ENCODE results near the gene CHD5.

Gene CHD5

DNA sequence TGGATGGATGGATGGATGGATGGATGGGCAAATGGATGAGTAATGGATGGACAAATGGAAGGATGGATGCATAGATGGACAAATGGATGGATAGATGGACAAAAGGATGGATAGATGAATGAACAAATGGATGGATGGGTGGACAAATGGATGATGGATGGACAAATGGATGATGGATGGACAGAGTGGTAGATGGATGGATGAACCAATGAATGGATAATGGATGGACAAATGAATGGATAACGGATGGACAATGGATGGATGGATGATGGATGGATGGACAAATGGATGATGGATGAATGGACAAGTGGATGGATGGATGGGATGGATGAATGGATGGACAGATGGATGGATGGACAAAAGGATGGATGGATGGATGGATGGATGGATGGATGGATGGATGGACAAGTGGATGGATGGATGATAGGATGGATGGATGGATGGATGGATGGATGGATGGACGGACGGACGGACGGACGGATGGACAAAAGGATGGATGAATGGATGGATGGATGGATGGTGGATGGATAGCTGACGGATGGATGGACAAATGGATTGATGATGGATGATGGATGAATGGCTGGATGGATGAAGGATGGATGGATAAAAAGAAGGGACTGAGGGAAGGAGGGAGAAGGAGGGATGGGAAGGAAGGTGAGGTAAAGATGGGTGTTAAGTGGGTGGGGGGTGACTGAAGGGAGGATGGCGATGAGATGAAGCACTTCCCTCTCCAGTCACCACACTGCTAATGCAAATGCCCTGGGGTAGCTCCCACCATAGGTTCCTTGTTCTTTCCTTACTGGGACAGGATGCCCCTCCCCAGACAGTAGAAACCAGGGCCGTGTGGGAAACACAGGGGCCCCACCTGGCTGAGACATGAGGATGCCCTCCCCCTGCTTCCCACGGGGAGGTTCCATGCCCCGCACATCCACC lies 29.8 kb downstream of the CHD5 start:
- H3K4me1 ChIP-seq: no peaks in the 10 kb centered on the region
- no peak overlapping the region for H3K9ac ChIP-seq
- H3K4me3 ChIP-seq (ENCODE audit: low read depth, low read length): no peak overlapping the region
- no peak overlapping the region for H2AFZ ChIP-seq
- no peak overlapping the region for H3K4me2 ChIP-seq (ENCODE audit: low read length)
- H3K27me3 ChIP-seq (ENCODE audit: control insufficient read depth, insufficient read depth, low read length): no peaks in the 10 kb centered on the region
- no peaks in the 10 kb centered on the region for H3K9me3 ChIP-seq (ENCODE audit: control insufficient read depth, low read length)
- TF ChIP-seq, protein P1, sequence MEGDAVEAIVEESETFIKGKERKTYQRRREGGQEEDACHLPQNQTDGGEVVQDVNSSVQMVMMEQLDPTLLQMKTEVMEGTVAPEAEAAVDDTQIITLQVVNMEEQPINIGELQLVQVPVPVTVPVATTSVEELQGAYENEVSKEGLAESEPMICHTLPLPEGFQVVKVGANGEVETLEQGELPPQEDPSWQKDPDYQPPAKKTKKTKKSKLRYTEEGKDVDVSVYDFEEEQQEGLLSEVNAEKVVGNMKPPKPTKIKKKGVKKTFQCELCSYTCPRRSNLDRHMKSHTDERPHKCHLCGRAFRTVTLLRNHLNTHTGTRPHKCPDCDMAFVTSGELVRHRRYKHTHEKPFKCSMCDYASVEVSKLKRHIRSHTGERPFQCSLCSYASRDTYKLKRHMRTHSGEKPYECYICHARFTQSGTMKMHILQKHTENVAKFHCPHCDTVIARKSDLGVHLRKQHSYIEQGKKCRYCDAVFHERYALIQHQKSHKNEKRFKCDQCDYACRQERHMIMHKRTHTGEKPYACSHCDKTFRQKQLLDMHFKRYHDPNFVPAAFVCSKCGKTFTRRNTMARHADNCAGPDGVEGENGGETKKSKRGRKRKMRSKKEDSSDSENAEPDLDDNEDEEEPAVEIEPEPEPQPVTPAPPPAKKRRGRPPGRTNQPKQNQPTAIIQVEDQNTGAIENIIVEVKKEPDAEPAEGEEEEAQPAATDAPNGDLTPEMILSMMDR (IDR thresholded peaks at IDR 0.05): no peak
- H3K36me3 ChIP-seq (ENCODE audit: control insufficient read depth, insufficient read depth, low read length): no peaks in the 10 kb centered on the region
- no peak overlapping the region for H3K27ac ChIP-seq
- H3K79me2 ChIP-seq: no peaks in the 10 kb centered on the region

DNA sequence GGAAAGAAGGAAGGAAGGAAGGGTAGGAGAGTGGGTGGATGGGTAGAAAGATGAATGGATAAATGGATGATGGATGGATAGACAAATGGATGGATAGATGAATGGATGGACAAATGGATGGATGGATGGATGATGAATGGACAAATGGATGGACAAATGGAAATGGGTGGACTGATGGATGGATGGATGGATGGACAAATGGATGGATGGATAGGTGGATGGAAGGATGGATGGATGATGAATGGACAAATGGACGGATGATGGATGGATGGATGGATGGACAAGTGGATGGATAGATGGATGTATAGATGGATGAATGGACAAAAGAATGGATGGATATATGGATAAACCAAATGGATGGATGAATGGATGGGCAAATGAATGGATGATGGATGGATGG lies 30.5 kb downstream of the CHD5 start:
- H2AFZ ChIP-seq: no peak overlapping the region
- H3K27ac ChIP-seq: no peak overlapping the region
- H3K4me2 ChIP-seq (ENCODE audit: low read length): no peak overlapping the region
- no peaks in the 10 kb centered on the region for H3K27me3 ChIP-seq (ENCODE audit: control insufficient read depth, insufficient read depth, low read length)
- H3K9ac ChIP-seq: no peak overlapping the region
- no peaks in the 10 kb centered on the region for H3K79me2 ChIP-seq
- H3K36me3 ChIP-seq (ENCODE audit: control insufficient read depth, insufficient read depth, low read length): no peaks in the 10 kb centered on the region
- H3K4me1 ChIP-seq: no peaks in the 10 kb centered on the region
- H3K9me3 ChIP-seq (ENCODE audit: control insufficient read depth, low read length): no peaks in the 10 kb centered on the region
- TF ChIP-seq, protein P1 (IDR thresholded peaks at IDR 0.05): no peak
- H3K4me3 ChIP-seq (ENCODE audit: low read depth, low read length): no peak overlapping the region

DNA sequence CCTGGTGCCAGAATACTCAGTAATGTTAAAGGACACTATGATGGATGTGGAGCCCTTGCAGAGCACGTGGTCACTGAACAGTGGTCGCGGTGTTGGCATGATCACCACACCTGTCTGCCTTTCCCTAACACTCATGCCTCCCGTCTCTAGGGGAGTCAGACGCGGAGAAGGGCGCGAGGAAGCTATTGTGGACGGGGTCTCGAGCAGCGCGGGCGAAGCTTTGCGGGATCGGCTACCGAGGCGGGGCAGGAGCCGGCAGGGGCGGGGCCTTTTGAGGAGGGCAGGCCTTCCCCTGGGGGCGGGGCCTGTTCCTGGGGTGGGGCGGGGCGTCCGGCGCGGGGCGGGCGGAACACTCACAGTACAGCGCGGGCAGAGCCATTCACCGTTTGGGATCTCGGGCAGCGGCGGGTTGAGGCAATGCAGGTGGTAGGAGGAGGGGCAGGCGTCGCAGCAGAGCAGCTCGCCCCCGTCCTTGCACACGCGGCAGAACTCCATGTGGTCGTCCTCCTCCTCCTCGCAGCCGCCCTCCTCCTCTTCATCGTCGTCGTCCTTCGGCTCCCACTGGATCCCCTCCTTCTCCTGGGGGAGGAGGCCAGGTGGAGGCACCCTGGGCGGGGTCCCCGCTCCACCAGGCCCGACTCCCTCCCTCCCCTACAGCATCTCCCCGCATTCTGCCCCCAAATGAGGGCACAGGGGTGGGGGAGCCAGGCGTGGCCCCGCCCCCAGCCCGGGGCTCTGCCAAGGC lies 31.5 kb downstream of the CHD5 start:
- Histone ChIP-seq H3K36me3 (ENCODE audit: control insufficient read depth, insufficient read depth, low read length) (no peaks in the 10 kb centered on the region), H3K27me3 (ENCODE audit: control insufficient read depth, insufficient read depth, low read length) (no peaks in the 10 kb centered on the region), H3K4me2 (ENCODE audit: low read length) (no peak overlapping the region), H3K4me1 (no peaks in the 10 kb centered on the region), H3K4me3 (ENCODE audit: low read depth, low read length) (no peak overlapping the region), H2AFZ (no peak overlapping the region), H3K79me2 (no peaks in the 10 kb centered on the region), H3K9me3 (ENCODE audit: control insufficient read depth, low read length) (no peaks in the 10 kb centered on the region), H3K27ac (no peak overlapping the region), H3K9ac (no peak overlapping the region)
- TF ChIP-seq, protein P1 (IDR thresholded peaks at IDR 0.05): no peak

DNA sequence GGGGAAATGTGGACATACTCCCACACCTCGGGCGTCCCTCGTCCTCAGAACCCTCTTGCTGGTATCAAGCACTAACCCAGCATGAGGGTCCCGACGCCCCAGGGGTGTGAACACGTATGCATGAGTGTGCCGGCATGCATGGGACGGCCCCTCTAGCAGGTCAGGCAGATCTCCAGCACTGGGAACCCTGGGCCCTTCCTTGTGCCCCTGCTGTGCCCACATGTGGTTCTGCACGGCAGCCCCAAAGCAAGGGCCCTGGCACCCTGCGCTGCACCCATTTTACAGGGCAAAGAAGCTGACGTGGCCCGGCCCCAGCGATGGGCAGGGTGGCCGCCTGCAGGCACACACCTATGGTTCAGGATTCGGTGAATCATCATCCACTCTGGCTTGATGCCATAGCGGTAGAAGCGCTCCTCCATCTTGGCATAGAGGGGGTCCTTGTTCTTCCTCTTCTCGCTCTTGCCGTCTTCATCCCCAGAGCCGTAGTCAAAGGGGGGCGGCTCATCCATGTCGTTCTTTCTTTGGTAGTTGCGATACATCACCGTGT lies 34.2 kb downstream of the CHD5 start:
- Histone ChIP-seq H3K4me2 (ENCODE audit: low read length) (no peak overlapping the region), H3K27me3 (ENCODE audit: control insufficient read depth, insufficient read depth, low read length) (no peaks in the 10 kb centered on the region), H2AFZ (no peak overlapping the region), H3K27ac (no peak overlapping the region), H3K36me3 (ENCODE audit: control insufficient read depth, insufficient read depth, low read length) (no peaks in the 10 kb centered on the region), H3K9ac (no peak overlapping the region), H3K4me3 (ENCODE audit: low read depth, low read length) (no peak overlapping the region), H3K79me2 (no peaks in the 10 kb centered on the region), H3K4me1 (no peaks in the 10 kb centered on the region), H3K9me3 (ENCODE audit: control insufficient read depth, low read length) (no peaks in the 10 kb centered on the region)
- TF ChIP-seq, protein P1 (IDR thresholded peaks at IDR 0.05): no peak

Measured in parathyroid adenoma (tissue), 2 donors.